GM12891 (cell line): ENCODE results near the gene EIF2S2.

Experiments
- PAX5 ChIP-seq: IDR thresholded peaks from 2 replicates; pipeline ENCODE4 v1.6.1; 2011; ENCODE audit warnings: low read length, moderate library complexity, mild to moderate bottlenecking; ENCODE audit not compliant: insufficient read depth, severe bottlenecking
- POLR2A ChIP-seq: IDR thresholded peaks from 2 replicates; pipeline ENCODE4 v1.6.1; 2011; ENCODE audit warnings: low read depth, low read length, control low read depth
- POLR2AphosphoS5 ChIP-seq: IDR thresholded peaks from 2 replicates; pipeline ENCODE4 v1.6.1; 2011; ENCODE audit warnings: low read depth, low read length, control low read depth

GRCh38 chr20:34070079-34070439 lies 42.0 kb downstream of the EIF2S2 start:
- TF ChIP-seq POLR2A (no peak), POLR2AphosphoS5 (no peak), PAX5 (no peak)
